Thyroid gland (tissue), 4 donors: ENCODE data around the gene TTYH1.

Experiments
- CTCF ChIP-seq, 6 experiments: fragments of 200-600 bp in 3 of 6; fragments of 450-650 bp in 3 of 6; sonication (generic) in 3 of 6; IDR thresholded peaks; one replicate each; pipeline ENCODE4 v1.5.1; 2016 to 2019; ENCODE audit warnings: antibody characterized with exemption in 6 of 6, mild to moderate bottlenecking in 2 of 6, inconsistent platforms in 1 of 6, moderate library complexity in 1 of 6
- POLR2A ChIP-seq, 2 donors: fragments of 450-650 bp; IDR thresholded peaks; one replicate each; pipeline ENCODE4 v1.6.1; 2017; ENCODE audit warnings: antibody characterized with exemption in 2 of 2, mild to moderate bottlenecking in 2 of 2, moderate library complexity in 1 of 2

GRCh38 chr19:54464044-54464629 is 48.9 kb downstream of the TTYH1 start:
- TF ChIP-seq POLR2A (IDR thresholded peaks at IDR 0.05), result no peak
- no peak for TF ChIP-seq CTCF (IDR thresholded peaks at IDR 0.05)
